Jurkat, Clone E6-1 (cell line): ENCODE results near the gene MYL11.
"Not testable (repeated sequence)": the region's sequence is repeated elsewhere in the genome, so short reads cannot be mapped to it uniquely, and the experiment has no call there.

Experiments
- DNase-seq: peaks from one replicate; pipeline ENCODE4 v3.0.0-alpha.2; 2011; ENCODE audit warnings: low read depth, low spot score
- H3K4me3 ChIP-seq: 2 replicates; pipeline ENCODE4 v1.5.1; 2011; ENCODE audit warnings: mild to moderate bottlenecking, low read length, control low read depth, moderate library complexity

MYL11 gene

GRCh38 chr16:30382111-30382881 is 7.7 kb downstream of the MYL11 start, which contains the start of gene SEPTIN1:
SEPTIN1 (minus strand) TSS chr16:30382561; CDS start chr16:30382542, 19 bp downstream.
- H3K4me3 ChIP-seq = peak within 1 kb of the TSS; percentile 82
- peak; percentile 89 for DNase-seq

DNA sequence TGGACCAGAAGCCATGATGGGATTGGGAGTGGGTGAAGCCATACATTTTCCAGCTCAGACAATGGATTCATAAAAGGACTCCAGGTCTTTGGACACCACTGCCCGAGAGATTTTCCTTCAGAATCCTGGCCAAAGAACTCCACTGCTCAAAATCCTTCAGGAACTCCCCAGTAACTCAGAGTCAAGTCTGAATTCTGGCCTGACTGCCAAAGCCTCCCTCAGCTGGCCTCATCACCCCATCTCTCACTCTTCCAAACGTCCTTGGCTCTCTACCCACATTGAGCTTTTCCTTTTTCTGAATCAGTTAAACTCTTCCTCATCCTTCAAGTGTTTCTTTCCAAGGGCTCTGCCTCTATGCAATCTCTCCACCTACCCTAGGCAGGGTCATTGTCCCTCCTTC is 8.9 kb downstream of the MYL11 start:
- DNase-seq = no peak
- H3K4me3 ChIP-seq = peak overlapping the region; percentile 82

- H3K4me3 ChIP-seq = peak overlapping the region; percentile 78
- no peak for DNase-seq
Observed at GRCh38 chr16:30394592-30395154, 20.1 kb downstream of the MYL11 start.

DNA sequence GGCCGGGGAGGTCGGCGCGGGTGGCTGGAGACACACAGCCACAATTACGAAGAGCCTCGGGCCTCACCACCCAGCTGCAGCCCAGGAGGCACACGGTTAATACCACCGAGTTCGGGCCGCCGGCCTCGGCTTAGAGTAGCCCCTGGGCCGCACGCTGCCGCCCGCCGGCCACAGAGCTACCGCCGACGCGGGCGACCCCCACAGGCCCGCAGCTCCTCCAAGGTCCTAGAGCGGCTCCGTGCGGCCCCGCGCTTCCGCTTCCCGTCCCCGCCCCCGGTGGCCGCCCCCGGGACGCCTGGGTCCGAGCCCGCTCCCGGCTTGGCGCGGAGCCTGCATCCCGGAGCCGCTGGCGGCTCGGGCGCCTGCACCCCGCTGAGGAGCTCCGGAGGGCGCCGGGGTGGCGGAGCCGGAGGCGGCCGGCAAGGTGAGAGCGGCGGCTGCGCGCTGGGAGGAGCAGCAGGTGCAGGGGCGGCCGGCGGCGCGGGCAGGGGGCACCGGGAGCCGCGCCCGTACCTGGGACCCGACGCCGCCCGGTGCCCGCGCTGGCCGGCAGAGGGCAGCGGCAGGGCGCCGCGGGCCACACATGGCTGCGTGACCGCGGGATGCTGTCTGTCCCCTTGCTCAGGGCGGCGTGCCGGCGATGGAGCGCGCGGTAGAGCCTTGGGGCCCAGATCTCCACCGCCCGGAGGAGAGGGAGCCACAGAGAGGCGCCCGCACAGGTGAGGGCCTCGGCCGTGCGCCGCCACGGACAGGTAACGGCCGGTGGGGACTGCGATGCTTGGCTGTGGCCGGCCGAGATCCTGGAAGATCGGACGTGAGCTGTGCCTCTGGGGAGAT is 20.8 kb downstream of the MYL11 start, which contains the start of gene ZNF48:
Gene ZNF48, plus strand, starts transcription at position 266 of the 837 bp plus-strand sequence. Its CDS starts 375 bp downstream, at position 641.
- DNase-seq = no peak
- H3K4me3 ChIP-seq = peak within 1 kb of the TSS; percentile 78

DNA sequence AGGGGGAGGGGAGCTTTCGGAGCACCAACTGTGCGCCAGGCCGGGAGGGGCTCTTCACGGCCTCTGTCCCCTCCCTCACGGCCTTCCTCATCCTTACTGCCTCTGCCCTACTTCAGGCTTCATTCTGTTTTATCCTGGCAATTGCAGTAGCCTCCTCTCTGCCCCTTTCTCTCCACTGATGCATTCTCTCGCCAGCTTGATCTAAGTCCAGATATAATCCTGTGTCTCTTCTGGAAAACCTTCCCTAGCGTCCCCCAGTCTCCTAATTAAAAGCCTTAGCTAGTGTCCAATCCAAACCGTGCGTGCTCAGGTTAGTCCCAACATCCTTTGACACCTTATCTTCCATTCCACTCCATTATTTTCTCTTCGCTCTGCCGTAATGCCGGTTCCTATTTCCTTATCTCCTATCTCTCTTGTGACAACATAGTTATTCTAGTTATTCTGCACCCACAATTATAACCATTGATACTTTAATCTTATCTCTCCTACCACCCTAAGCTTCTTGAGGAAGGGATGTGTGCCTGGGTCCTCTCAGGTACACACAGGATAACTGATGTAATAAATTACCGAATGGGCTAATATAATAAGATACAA is 21.5 kb downstream of the MYL11 start:
- no peak for DNase-seq
- peak overlapping the region; percentile 78 for H3K4me3 ChIP-seq

GRCh38 chr16:30396627-30397026 is 22.0 kb downstream of the MYL11 start:
- not testable (repeated sequence) for DNase-seq, H3K4me3 ChIP-seq

DNA sequence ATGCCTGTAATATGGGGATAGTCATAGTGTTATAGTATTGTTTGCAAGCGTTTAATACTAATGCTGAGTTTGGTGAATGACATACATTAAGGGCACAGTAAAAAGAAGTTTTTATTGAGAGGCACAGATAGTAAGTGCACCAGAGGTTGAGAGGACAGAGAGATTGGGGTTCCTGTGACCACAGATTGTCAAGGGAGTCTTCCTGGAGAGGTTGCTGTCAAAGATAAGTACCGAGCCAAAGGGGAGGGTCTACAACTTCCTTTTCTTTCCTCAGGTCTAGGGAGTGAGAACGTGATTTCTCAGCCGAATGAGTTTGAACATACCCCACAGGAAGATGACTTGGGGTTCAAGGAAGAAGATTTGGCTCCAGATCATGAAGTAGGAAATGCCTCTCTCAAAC is 22.5 kb downstream of the MYL11 start:
- no peak overlapping the region for H3K4me3 ChIP-seq

DNA sequence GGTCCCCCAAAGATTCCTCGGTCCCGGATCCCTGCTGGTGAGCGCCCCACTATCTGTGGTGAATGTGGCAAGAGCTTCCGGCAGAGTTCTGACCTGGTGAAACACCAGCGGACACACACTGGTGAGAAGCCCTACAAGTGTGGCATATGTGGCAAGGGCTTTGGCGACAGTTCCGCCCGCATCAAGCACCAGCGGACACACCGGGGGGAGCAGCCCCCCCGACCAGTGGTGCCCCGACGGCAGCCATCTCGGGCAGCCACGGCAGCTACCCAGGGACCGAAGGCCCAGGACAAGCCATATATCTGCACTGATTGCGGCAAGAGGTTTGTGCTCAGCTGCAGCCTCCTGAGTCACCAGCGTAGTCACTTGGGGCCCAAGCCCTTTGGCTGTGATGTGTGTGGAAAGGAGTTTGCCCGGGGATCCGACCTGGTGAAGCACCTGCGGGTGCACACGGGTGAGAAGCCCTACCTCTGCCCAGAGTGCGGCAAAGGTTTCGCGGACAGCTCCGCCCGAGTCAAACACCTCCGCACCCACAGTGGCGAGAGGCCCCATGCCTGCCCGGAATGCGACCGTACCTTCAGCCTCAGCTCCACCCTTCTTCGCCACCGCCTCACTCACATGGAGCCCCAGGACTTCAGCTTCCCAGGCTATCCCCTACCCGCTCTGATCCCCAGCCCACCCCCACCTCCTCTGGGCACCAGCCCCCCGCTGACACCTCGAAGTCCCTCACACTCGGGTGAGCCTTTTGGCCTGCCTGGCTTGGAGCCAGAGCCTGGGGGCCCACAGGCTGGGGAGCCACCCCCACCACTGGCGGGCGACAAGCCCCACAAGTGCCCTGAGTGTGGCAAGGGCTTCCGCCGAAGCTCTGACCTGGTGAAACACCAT is 23.4 kb downstream of the MYL11 start:
- H3K4me3 ChIP-seq = no peak overlapping the region
- DNase-seq = no peak

More for the DNA sequence above, 22.5 kb downstream of the MYL11 start:
- no peak for DNase-seq

DNA sequence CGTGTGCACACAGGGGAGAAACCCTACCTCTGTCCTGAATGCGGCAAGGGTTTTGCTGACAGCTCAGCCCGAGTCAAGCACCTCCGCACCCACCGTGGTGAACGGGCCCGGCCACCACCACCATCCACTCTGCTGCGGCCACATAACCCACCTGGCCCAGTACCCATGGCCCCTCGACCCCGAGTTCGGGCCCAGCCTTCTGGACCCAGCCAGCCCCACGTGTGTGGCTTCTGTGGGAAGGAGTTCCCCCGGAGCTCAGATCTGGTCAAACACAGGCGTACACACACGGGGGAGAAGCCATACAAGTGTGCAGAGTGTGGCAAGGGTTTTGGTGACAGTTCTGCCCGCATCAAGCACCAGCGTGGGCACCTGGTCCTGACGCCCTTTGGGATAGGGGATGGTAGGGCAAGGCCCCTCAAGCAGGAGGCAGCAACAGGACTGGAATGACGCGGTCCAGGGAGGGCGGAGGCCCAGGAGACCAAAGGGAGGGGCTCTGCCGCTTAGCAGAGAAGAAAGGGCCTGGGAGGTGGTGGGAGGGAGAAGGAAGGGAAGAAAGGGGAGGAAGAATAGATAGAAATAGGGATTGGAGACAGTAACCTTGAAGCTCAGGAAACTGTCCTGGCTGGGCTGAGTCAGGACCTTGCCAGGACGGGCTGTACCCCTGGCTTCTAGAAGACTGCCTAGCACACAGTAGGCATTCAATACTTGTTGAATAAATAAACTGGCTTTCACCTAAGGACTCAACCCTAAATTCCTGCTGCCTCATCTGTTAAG is 24.2 kb downstream of the MYL11 start:
- no peak overlapping the region for H3K4me3 ChIP-seq
- DNase-seq = no peak

DNA sequence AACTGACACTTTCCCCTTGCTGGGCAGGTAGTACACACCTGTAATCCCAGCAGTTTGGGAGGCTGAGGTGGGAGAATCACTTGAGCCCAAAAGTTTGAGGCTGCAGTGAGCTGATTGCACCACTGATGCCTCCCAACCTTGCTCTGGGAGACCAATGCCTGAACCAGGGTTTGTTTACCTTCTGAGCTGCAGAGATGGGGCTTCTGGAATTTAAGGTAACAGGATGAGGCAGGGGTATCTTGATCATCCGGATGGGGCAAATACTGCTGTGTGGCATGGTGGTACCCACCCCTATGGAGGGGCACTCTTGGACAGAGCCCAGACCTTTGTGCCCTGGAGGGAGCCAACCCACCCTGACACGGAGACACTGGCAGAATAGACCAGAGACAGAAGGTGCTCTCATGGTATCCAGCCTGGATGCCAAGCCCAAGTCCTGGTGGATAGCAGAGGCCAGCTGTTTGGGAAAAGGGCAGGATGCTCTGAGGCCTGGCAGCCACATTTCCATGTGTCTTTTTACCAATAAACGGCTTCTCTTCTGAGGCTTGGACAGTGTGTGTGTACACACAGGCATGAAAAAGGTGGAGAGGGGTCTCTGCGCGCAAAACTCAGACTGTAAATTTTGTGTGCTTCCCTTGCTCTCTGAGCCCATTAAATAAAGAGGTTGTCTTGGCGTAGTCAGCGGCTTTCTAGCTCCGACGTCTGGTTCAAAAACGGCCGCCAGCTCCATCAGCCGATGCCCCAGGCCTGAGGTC is 25.0 kb downstream of the MYL11 start:
- peak overlapping the region; percentile 18 for H3K4me3 ChIP-seq
- no peak for DNase-seq

DNA sequence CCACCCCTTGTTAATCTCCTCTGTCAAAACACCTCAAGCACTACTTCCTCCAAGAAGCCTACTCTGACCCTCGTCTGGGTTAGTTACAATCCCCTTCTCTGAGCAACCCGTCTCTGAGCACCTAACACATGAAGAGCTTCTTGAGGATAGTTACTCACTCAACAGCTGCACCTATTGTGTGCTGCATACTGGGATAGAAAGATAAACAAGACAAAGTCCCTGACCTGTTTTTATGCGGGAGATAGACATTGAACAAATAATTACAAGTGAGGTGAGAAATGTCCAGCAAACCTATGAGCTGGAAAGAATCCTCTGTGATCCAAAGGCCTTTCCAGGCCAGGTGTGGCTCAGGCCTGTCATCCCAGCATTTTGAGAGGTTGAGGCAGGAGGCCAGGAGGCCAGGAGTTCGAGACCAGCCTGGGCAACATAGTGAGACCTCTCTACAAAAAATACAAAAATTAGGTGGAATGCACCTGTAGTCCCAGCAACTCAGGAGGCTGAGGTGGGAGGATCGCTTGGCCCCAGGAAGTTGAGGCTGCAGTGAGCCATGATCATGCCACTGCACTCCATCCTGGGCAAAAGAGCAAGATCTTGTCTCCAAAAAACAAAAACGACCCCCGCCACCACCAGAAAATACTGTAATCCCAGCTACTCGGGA is 27.3 kb downstream of the MYL11 start:
- DNase-seq = no peak
- H3K4me3 ChIP-seq = no peak overlapping the region

DNA sequence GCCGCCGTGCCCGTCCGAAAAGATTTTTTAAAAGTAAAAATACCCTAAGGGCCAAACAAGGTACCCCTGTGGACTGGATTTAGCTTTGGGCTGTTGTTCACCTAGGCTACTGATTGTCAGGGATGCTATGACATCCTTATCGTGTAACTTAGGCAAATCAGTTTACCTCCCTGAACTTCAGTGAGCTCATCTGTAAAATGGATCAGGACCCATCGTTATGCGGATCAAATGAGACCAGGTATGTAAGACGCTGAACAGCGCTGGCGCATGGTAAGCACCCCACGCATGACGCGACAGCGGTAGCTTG is 32.1 kb downstream of the MYL11 start:
- no peak for DNase-seq
- peak overlapping the region; percentile 74 for H3K4me3 ChIP-seq

- peak; percentile 67 for DNase-seq
- H3K4me3 ChIP-seq = peak within 1 kb of the TSS; percentile 74
Observed at GRCh38 chr16:30407102-30407803, 32.7 kb downstream of the MYL11 start, which contains the start of gene ZNF771. ZNF771 (plus strand) TSS chr16:30407606; CDS start chr16:30408054, 448 bp downstream.

- peak overlapping the region; percentile 74 for H3K4me3 ChIP-seq
- no peak for DNase-seq
Observed at GRCh38 chr16:30407804-30408534, 33.4 kb downstream of the MYL11 start.
